GM18861 (cell line): Measurements from ENCODE around the gene TPCN2.

Source experiments
- ATAC-seq: cut with Tn5 transposase; IDR thresholded peaks from one replicate; pipeline ENCODE4 v1.9.1; 2021; ENCODE audit not compliant: unreplicated experiment

TPCN2 gene

DNA sequence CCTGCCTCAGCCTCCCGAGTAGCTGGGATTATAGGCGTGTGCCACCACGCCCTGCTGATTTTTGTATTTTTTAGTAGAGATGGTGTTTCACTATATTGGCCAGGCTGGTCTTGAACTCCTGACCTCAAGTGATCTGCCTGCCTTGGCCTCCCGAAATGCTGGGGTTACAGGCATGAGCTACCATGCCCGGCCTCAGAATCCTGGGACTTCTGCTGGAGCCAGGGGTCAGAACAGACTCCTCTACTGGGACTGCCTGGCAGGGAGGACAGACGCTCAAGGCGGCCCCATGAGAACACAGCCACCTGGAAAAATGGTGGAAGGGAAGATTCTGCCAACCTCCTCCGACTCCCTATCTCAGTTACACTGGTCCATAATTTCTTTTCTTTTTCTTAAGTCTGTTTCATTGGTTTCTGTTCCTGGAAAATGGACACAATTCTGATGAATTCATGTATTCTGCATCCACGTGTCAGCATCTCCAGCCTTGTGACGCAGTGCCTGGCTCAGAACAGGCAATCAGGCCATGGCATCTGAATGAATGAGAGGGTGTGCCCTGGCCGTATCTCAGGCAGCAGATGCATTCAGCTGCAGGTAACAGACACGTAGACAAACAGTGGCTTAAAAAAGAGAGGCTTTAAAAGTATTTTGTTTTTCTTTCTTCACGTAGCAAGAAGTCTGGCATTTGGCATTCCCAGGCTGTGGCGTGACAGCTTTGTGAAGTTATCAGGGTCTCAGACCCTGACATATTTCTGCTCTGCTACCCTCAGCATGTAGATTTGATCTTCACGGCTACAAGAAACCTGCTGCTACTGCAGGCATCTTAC, 111.8 kb downstream of the TPCN2 start:
- ATAC-seq = no peak

DNA sequence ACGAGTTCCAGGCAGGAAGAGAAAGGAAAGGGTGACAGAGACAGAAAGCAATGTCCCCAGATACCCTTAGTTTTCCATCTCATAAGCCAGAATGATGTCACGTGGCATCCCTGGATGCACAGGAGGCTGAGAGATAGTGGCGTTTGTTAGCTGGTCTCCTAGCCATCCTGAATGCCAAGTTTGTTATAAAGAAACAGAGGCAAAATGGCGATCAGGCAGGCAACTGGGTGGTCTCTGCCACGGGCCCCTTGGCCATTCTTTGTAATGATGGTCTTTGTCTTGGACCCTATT, 112.3 kb downstream of the TPCN2 start:
- no peak for ATAC-seq

GRCh38 chr11:69162505-69162904, 113.8 kb downstream of the TPCN2 start:
- no peak for ATAC-seq

- ATAC-seq = no peak
Observed at GRCh38 chr11:69163842-69164241, 115.1 kb downstream of the TPCN2 start.

- no peak for ATAC-seq
Observed at GRCh38 chr11:69164824-69165223, 116.1 kb downstream of the TPCN2 start.

DNA sequence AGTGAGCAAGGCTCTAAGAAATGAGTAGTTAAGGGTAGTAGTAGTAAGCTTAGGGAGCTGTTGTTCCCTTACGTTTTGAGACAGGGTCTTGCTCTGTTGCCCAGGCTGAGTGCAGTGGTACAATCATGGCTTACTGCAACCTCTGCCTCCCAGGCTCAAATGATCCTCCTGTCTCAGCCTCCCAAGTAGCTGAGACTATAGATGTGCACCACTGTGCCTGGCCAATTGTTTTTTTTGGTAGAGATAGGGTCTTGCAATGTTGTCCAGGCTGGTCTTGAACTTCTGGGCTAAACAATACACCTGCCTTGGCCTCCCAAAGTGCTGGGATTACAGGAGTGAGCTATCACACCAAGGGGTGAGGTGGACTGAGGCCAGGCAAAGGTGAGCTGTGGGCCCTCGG, 117.0 kb downstream of the TPCN2 start:
- ATAC-seq = no peak

DNA sequence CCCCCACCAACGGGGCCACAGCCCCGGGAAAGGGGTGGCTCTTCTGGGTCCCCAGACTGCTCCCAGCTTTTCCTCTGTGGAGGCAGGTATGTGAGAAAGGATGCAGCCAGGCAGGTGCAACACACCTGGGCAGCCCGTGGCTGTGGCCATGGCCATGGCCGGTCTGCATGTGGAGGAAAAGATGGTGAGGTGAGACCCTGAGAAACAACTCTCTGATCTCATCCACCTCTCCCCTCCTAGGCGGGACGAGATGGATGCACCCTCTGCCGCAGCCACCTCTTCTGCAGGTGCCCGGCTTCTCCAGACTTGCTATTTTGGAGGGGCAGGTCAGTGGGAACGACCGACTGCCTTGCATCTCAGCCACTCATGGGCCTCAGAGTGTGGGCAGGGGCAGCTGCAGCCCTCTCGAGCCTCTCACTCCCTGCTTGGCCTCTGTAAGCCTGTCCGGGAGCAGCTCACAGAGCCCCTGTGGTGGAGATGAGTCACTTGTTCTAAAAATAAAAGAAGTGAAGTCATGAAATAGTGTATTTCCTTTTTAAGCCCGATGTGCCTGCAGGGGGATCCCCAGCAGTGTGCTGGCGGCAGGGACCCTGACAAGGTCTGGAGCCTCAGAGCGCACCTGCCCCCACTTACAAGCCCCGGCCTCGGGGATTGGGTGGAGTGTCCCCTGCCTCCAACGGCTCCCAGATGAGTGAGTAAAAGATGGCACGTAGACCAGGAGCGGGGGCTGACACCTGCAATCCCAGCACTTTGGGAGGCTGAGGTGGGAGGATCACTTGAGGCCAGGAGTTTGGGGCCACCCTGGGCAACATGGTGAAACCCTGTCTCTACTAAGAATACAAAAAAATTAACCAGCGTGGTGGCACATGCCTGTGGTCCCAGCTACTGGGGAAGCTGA, 117.7 kb downstream of the TPCN2 start:
- ATAC-seq = peak; percentile 95

DNA sequence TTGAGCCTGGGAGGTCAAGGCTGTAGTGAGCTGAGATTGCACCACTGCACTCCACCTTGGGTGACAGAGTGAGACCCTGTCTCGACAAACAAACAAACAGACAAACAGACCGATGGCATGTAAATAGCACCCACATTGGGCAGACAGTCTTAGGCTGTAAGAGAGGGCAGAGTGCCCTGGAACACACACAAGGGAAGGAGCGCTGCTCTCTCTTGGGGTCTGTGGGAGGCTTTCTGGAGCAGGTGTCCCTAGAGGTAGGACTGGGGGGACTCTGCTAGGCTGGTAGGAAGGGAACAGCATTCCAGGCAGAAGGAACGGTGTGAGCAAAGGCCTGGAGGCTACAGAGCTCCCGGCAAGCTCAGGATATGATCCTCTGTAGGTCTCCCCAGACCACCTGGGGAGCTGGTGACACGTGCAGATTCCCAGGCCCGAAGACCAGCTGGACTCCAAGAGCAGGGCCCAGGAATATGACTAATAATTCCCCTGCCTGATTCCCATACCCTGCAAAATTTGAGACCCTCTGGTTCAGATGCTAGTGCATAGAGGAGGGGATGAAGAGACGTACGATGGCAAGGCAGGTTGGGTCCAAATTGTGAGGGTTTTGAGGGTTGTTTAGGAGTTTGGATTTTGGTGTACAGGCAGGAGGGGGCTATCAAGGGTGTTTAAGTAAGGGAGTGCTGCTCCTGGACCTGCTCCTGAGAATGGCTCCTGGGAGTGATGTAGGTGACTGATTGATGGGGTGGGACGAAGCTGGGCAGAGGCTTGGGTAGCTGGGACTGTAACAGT, 118.6 kb downstream of the TPCN2 start:
- ATAC-seq = no peak

GRCh38 chr11:69167916-69168691, 119.4 kb downstream of the TPCN2 start:
- no peak for ATAC-seq

GRCh38 chr11:69169479-69169878, 120.7 kb downstream of the TPCN2 start:
- no peak for ATAC-seq

DNA sequence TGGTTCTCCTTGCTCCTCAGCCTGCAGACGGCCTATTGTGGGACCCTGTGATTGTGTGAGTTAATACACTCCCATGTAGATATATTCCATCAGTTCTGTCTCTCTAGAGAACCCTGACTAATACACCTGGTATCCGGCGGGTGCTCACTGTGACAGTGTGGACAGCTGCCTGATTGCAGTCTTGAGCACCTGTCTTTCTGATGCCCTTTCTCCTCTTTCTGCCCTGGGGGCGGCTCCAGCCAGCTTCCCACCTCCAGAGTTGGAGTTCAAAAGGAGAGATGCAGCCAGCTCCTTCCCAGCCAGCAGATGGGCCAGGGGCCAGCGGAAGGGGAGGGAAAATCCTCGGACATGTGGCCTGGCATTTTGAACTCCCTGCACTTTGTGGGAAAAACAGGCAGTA, 122.0 kb downstream of the TPCN2 start:
- ATAC-seq = no peak

- no peak for ATAC-seq
Observed at GRCh38 chr11:69171476-69172240, 122.9 kb downstream of the TPCN2 start.

DNA sequence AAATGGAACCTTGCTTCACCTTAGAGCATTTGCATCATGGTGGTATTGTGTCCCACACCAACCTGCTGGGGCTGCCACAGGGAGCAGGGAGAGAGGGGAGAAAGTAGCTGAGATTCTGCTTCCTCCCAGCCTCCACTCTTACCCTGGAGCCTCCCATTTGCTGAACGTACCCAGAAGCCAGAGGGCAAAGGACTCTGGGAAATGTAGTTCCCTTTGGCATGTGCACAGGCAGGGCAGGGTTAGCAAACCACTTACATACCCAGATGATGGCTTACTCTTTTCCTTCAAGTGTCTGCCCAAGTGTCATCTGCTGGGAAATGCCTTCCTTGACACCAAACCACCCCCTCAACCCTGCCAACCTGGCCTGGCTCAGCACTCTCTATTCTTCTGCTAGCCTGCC, 123.9 kb downstream of the TPCN2 start:
- no peak for ATAC-seq

DNA sequence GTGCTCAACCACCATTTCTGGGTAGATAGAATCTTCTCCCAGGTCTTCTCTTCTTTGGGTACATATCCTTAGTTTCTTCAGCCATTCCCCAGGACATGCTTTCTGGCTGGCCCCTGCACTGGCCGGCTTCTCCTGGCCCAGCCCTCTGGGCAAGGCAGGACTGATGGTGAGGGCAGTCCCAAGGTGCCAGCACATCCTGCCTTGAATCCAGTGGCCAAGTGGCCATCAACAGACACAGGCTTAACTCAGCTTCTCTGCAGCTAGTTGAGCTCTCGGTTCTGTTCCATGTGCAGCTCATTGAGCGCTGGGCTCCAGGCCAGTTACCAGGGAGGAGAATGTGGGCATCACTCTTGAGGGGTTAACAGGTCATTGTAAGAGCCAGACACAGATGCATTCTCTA, 124.6 kb downstream of the TPCN2 start:
- ATAC-seq = no peak

- ATAC-seq = no peak
Observed at GRCh38 chr11:69173925-69174581, 125.3 kb downstream of the TPCN2 start.

GRCh38 chr11:69174841-69175240, 126.1 kb downstream of the TPCN2 start:
- ATAC-seq = no peak

DNA sequence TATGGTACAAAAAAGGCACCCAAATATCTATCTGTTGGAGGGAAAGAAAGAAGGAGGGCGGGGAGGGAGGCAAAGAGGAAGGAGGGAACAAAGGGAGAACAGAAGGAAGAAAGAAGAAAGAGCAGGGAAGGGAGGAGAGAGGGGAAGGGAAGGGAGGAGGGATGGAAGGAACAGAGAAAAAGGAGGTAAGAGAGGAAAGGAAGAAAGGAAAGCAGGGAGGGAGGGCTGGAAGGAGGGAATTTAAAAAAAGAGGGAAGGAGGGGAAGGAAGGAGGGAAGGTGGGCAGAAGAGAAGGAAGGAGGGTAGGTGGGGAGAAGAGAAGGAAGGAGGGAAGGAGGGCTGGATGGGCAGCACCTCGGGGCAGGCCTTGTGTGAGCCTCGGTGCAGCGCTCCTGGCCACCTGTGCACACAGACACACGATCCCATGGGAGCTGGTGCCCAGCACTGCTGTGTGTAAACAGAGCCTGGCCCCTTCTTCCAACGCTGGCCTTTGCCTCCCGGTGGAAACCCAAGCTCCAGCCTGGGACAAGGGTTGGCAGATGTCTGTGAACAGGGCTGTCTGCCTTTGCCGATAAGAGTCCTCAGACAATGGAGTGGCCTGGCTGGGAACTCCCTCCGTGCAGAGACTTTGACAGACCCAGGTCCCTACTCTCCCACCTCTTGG, 130.2 kb downstream of the TPCN2 start:
- no peak for ATAC-seq

DNA sequence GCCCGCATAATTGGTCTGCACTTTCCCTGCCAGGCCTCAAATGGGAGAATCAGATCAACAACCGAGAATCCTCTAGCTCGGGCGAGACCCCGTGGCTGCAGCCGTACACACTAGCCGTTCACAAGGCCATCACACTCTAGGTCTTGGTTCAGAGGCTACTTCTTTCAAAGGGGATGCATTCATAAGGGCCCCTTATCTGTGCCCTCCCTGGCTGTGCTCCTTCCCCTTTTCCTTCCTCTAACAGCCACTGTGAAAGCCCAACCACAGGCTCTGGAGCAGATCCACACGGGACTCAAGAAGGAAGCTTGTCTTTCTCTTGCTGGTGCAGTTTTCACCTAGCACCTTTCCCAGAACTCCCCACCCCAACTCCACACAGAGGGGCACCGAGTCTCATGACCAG, 131.5 kb downstream of the TPCN2 start:
- no peak for ATAC-seq

GRCh38 chr11:69180726-69181125, 132.0 kb downstream of the TPCN2 start:
- ATAC-seq = no peak
